HCT116 (cell line): Measurements from ENCODE around the gene HEMK1. TPM values are rescaled to one million over a fixed set of nuclear protein-coding genes. Genes with fewer than 3 reads are reported as not detected.

Experiments
- ATAC-seq: fragments of 200-7000 bp; cut with Tn5 transposase; 2 replicates; pipeline ENCODE4 v1.9.1; 2020; ENCODE audit warnings: mild to moderate bottlenecking, moderate library complexity
- BruUV-seq: library from RNA; stranded (reverse); fragments of 400-500 nt; replicated peaks from 2 replicates; lab custom pipeline; 2021; lab: Mats Ljungman, UMichigan
- CTCF ChIA-PET: fragments of 300-600 bp; sonication (Branson Sonifier 250); formaldehyde crosslinking; loops from one replicate; lab custom pipeline; 2021; ENCODE audit warnings: antibody characterized with exemption; lab: Charles Lee
- POLR2A ChIA-PET: fragments of 300-600, 350-600 bp; sonication (Branson Sonifier 250); formaldehyde crosslinking; loops from one replicate; lab custom pipeline; 2021; ENCODE audit warnings: antibody characterized with exemption; lab: Charles Lee
- RAD21 ChIA-PET, 2 experiments: fragments of 300-600 bp; sonication (Branson Sonifier 250); formaldehyde crosslinking; loops; one replicate each; lab custom pipeline; 2023; ENCODE audit warnings: low total read pairs in 2 of 2; ENCODE audit not compliant: uncharacterized antibody in 2 of 2, unreplicated experiment in 2 of 2, low non-redundant PET in 1 of 2; lab: Charles Lee
- DNase-seq: peaks from one replicate; pipeline ENCODE4 v3.0.0-alpha.2; 2010; ENCODE audit warnings: low read depth, low spot score
- H2AFZ ChIP-seq: fragments of 200-600 bp; shearing (Covaris generic), sonication (generic); 2 replicates; pipeline ENCODE4 v1.6.1; 2017; ENCODE audit warnings: low read depth, mixed run types, mixed read lengths, antibody characterized with exemption, low read length; ENCODE audit not compliant: poor library complexity, severe bottlenecking
- H3K27ac ChIP-seq: 2 replicates; pipeline ENCODE4 v1.5.1; 2012; ENCODE audit warnings: low read depth, low read length
- H3K27me3 ChIP-seq: fragments of 200-600 bp; sonication (generic); 2 replicates; pipeline ENCODE4 v1.6.1; 2016; ENCODE audit warnings: mixed run types, low read length, mixed read lengths; ENCODE audit not compliant: insufficient read depth
- H3K36me3 ChIP-seq, 2 experiments: fragments of 200-500 bp in 1 of 2; fragments of 200-600 bp in 1 of 2; sonication (Bioruptor generic) in 1 of 2; sonication (generic) in 1 of 2; 2 replicates each; pipeline versions ENCODE4 v1.5.1 to v1.6.1; 2014 to 2016; ENCODE audit warnings: low read length in 2 of 2, inconsistent platforms in 1 of 2, mixed read lengths in 1 of 2, mixed run types in 1 of 2; ENCODE audit not compliant: insufficient read depth in 2 of 2, control insufficient read depth in 1 of 2
- H3K4me1 ChIP-seq, 2 experiments: fragments of 200-600 bp in 1 of 2; sonication (generic) in 1 of 2; 2 replicates each; pipeline versions ENCODE4 v1.5.1 to v1.6.1; 2012 to 2017; ENCODE audit warnings: low read length in 2 of 2, inconsistent platforms in 1 of 2, mild to moderate bottlenecking in 1 of 2, mixed read lengths in 1 of 2, mixed run types in 1 of 2, moderate library complexity in 1 of 2; ENCODE audit not compliant: insufficient read depth in 2 of 2, control insufficient read depth in 1 of 2
- H3K4me2 ChIP-seq: fragments of 200-600 bp; sonication (generic); 2 replicates; pipeline ENCODE4 v1.6.1; 2017; ENCODE audit warnings: mixed run types, low read length, mixed read lengths
- H3K4me3 ChIP-seq, 2 experiments: fragments of 200-600 bp in 1 of 2; sonication (generic) in 1 of 2; replicated peaks in 1 of 2; 2 replicates each; pipeline ENCODE4 v1.5.1; 2011 to 2016; ENCODE audit warnings: low read length in 2 of 2, control low read depth in 1 of 2, low read depth in 1 of 2, mild to moderate bottlenecking in 1 of 2, mixed read lengths in 1 of 2, mixed run types in 1 of 2
- H3K79me2 ChIP-seq: fragments of 200-600 bp; sonication (generic); 2 replicates; pipeline ENCODE4 v1.6.1; 2017; ENCODE audit warnings: mild to moderate bottlenecking, mixed run types, low read length, moderate library complexity, mixed read lengths; ENCODE audit not compliant: insufficient read depth
- H3K9ac ChIP-seq: fragments of 200-600 bp; sonication (generic); 2 replicates; pipeline ENCODE4 v1.6.1; 2016; ENCODE audit warnings: low read length, mixed read lengths
- H3K9me2 ChIP-seq: fragments of 200-600 bp; sonication (generic), shearing (Covaris generic); 2 replicates; pipeline ENCODE4 v1.6.1; 2017; ENCODE audit warnings: mixed run types, mild to moderate bottlenecking, moderate library complexity; ENCODE audit not compliant: insufficient read depth
- H3K9me3 ChIP-seq, 2 experiments: fragments of 200-500 bp in 1 of 2; fragments of 200-600 bp in 1 of 2; sonication (Bioruptor generic) in 1 of 2; sonication (generic) in 1 of 2; 2 replicates each; pipeline ENCODE4 v1.6.1; 2014 to 2017; ENCODE audit warnings: low read length in 2 of 2, mixed read lengths in 2 of 2, inconsistent platforms in 1 of 2, low read depth in 1 of 2, mild to moderate bottlenecking in 1 of 2, mixed run types in 1 of 2, moderate library complexity in 1 of 2; ENCODE audit not compliant: control insufficient read depth in 1 of 2, insufficient read depth in 1 of 2
- H4K20me1 ChIP-seq: fragments of 200-600 bp; sonication (generic), shearing (Covaris generic); 2 replicates; pipeline ENCODE4 v1.6.1; 2017; ENCODE audit warnings: mixed run types, mild to moderate bottlenecking, moderate library complexity; ENCODE audit not compliant: insufficient read depth
- CTCF ChIP-seq, 3 experiments: fragments of 200-600 bp in 1 of 3; sonication (generic) in 1 of 3; IDR thresholded peaks in 2 of 3; conservative IDR thresholded peaks in 1 of 3; 2 replicates each; pipeline ENCODE4 v1.5.1; 2012 to 2017; ENCODE audit warnings: low read depth in 2 of 3, low read length in 2 of 3, antibody characterized with exemption in 1 of 3, borderline replicate concordance in 1 of 3, control low read depth in 1 of 3, mild to moderate bottlenecking in 1 of 3, mixed read lengths in 1 of 3, mixed run types in 1 of 3, moderate library complexity in 1 of 3; ENCODE audit not compliant: insufficient read depth in 1 of 3
- ELF1 ChIP-seq: IDR thresholded peaks from 2 replicates; pipeline ENCODE4 v1.6.1; 2012; ENCODE audit warnings: low read depth, borderline replicate concordance
- POLR2A ChIP-seq: IDR thresholded peaks from 2 replicates; pipeline ENCODE4 v1.7.0; 2011; ENCODE audit warnings: borderline replicate concordance; ENCODE audit not compliant: insufficient read depth, insufficient read length; ENCODE audit errors: extremely low read depth
- POLR2AphosphoS5 ChIP-seq: IDR thresholded peaks from 2 replicates; pipeline ENCODE4 v1.6.1; 2011; ENCODE audit warnings: mild to moderate bottlenecking, low read depth, low read length, moderate library complexity
- REST ChIP-seq: IDR thresholded peaks from 2 replicates; pipeline ENCODE4 v1.6.1; 2012; ENCODE audit warnings: low read depth
- YY1 ChIP-seq: IDR thresholded peaks from 2 replicates; pipeline ENCODE4 v1.6.1; 2011; ENCODE audit warnings: low read length, low read depth, moderate library complexity, mild to moderate bottlenecking; ENCODE audit not compliant: insufficient replicate concordance; ENCODE audit errors: extremely low read depth
- ZFX ChIP-seq: fragments of 450-650 bp; IDR thresholded peaks from 2 replicates; pipeline ENCODE4 v1.6.1; 2017
- ZNF274 ChIP-seq: fragments of 200-500 bp; sonication (Bioruptor generic); IDR thresholded peaks from 2 replicates; pipeline ENCODE4 v1.6.1; 2014; ENCODE audit warnings: mild to moderate bottlenecking, low read depth, low read length, inconsistent platforms
- intact Hi-C: fragments of 100-400 bp; cut with micrococcal nuclease; formaldehyde crosslinking; loops from 2 replicates; pipeline ENCODE4 v1.10.0; 2022
- total RNA-seq: library from RNA; stranded (reverse); gene quantifications from one replicate; pipeline ENCODE4 v1.2.1, GENCODE V29; 2021; ENCODE audit not compliant: unreplicated experiment
- TF ChIP-seq, protein P1 (sequence below): IDR thresholded peaks from 2 replicates; pipeline ENCODE4 v1.6.1; 2011; ENCODE audit warnings: mild to moderate bottlenecking, low read length, moderate library complexity; ENCODE audit not compliant: insufficient replicate concordance; ENCODE audit errors: extremely low read depth
- TF ChIP-seq, protein P2 (sequence below): IDR thresholded peaks from 2 replicates; pipeline ENCODE4 v1.6.1; 2012
- TF ChIP-seq, protein P3 (sequence below): IDR thresholded peaks from 2 replicates; pipeline ENCODE4 v1.6.1; 2012

Gene HEMK1
- total RNA-seq, 1 experiment from 2014 or later = 20.5 TPM

DNA sequence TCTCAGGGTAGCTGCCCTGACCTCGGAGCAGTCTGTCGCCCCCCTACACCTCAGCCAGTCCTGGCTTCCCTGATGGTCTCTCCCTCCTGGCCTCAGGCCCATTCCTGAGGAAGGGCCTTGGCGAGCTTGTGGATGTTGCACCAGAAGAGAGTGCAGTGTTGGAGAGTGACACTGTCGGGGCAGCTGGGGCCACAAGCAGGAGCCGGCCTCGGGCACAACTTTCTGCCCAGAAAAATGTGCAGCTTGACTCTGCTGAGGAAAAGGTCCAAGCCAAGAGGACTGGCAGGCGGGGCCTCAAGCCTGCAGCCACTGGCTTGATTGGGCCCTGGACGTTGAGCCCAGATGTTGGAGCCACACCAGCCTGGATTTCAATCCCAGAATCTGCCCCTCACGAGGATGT lies 12.8 kb downstream of the HEMK1 start:
- DNase-seq (no peak), ATAC-seq (no peak)
- Histone ChIP-seq H3K36me3 (0 out of 4 replicates have a peak, but pooled peaks cover 0 to 3% of the 10 kb centered on the region in 2 experiments), H3K4me1 (no peaks in the 10 kb centered on the region), H3K27me3 (no peaks in the 10 kb centered on the region), H3K9me2 (no peaks in the 10 kb centered on the region), H3K79me2 (no peaks in the 10 kb centered on the region), H3K9ac (no peak overlapping the region), H3K9me3 (no peaks in the 10 kb centered on the region), H4K20me1 (no peaks in the 10 kb centered on the region), H2AFZ (no peak overlapping the region), H3K4me2 (no peak overlapping the region), H3K27ac (no peak overlapping the region), H3K4me3 (no peak overlapping the region)
- POLR2A ChIA-PET = no interaction called here
- CTCF ChIA-PET = interaction anchor here (0.6 kb wide), 1 partner anchor 235 kb away, joined by 3 read pairs; no protein-coding TSS in a partner anchor
- TF ChIP-seq, protein P1, sequence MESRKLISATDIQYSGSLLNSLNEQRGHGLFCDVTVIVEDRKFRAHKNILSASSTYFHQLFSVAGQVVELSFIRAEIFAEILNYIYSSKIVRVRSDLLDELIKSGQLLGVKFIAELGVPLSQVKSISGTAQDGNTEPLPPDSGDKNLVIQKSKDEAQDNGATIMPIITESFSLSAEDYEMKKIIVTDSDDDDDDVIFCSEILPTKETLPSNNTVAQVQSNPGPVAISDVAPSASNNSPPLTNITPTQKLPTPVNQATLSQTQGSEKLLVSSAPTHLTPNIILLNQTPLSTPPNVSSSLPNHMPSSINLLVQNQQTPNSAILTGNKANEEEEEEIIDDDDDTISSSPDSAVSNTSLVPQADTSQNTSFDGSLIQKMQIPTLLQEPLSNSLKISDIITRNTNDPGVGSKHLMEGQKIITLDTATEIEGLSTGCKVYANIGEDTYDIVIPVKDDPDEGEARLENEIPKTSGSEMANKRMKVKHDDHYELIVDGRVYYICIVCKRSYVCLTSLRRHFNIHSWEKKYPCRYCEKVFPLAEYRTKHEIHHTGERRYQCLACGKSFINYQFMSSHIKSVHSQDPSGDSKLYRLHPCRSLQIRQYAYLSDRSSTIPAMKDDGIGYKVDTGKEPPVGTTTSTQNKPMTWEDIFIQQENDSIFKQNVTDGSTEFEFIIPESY = no peak
- TF ChIP-seq, protein P2, sequence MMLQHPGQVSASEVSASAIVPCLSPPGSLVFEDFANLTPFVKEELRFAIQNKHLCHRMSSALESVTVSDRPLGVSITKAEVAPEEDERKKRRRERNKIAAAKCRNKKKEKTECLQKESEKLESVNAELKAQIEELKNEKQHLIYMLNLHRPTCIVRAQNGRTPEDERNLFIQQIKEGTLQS = no peak
- TF ChIP-seq, protein P3, sequence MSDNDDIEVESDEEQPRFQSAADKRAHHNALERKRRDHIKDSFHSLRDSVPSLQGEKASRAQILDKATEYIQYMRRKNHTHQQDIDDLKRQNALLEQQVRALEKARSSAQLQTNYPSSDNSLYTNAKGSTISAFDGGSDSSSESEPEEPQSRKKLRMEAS = no peak
- TF ChIP-seq CTCF (IDR thresholded peaks at IDR 0.05 in 2 of 3, conservative IDR thresholded peaks at IDR 0.05 in 1 of 3; ENCODE audit: borderline replicate concordance in 1 of 3, insufficient read depth in 1 of 3, low read depth in 2 of 3, low read length in 2 of 3) (no peak), POLR2AphosphoS5 (no peak), REST (no peak), YY1 (no peak), POLR2A (no peak), ZNF274 (no peak), ELF1 (no peak), ZFX (no peak)
- RAD21 ChIA-PET = no interaction called here
- intact Hi-C loops = no loop called here
- BruUV-seq = no TSS peak
